A549 (cell line): ENCODE data around the gene PLCB3.

Experiments
- CTCF ChIP-seq: fragments of >200 bp; sonication (Bioruptor Twin); formaldehyde crosslinking; IDR thresholded peaks from 3 replicates; pipeline ENCODE4 v1.5.1; 2016
- EP300 ChIP-seq, 2 experiments: fragments of >200 bp; sonication (Bioruptor Twin); formaldehyde crosslinking; IDR thresholded peaks; 2 replicates in 1 of 2; 3 replicates in 1 of 2; pipeline ENCODE4 v1.6.1; 2016 to 2017
- HMGXB4 ChIP-seq: fragments of 250-450 bp; sonication (Bioruptor Pico); IDR thresholded peaks from 2 replicates; pipeline ENCODE4 v1.5.0; 2021; ENCODE audit warnings: mild to moderate bottlenecking, moderate library complexity, borderline replicate concordance
- PHF8 ChIP-seq: fragments of 200-600 bp; sonication (generic); IDR thresholded peaks from 2 replicates; pipeline ENCODE4 v1.6.1; 2016; ENCODE audit warnings: low read depth, mild to moderate bottlenecking, antibody characterized with exemption, moderate library complexity, borderline replicate concordance
- TF ChIP-seq, protein P1 (sequence below): IDR thresholded peaks from 2 replicates; pipeline ENCODE4 v1.6.1; 2012

GRCh38 chr11:64317325-64317960, 66.1 kb downstream of the PLCB3 start, which contains the start of gene TRMT112:
- TF ChIP-seq HMGXB4 (no peak), EP300 (IDR thresholded peaks at IDR 0.05) (no peak; a peak in 1 of 5 replicates), CTCF (no peak), PHF8 (0 out of 2 replicates have a peak, but pooled peaks have one; percentile 48)
- TF ChIP-seq, protein P1, sequence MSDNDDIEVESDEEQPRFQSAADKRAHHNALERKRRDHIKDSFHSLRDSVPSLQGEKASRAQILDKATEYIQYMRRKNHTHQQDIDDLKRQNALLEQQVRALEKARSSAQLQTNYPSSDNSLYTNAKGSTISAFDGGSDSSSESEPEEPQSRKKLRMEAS, result peak; percentile 89
